OCI-LY3 (cell line): ENCODE results near the gene RNFT2.

ENCODE experiments used
- H2AFZ ChIP-seq: fragments of 200-600, 300-600 bp; shearing (Covaris generic); 2 replicates; pipeline ENCODE4 v1.6.0; 2014; ENCODE audit warnings: antibody characterized with exemption, low read depth, low read length
- H3K27ac ChIP-seq: fragments of 200-600, 300-600 bp; sonication (generic); 2 replicates; pipeline ENCODE4 v1.5.1; 2014; ENCODE audit warnings: mild to moderate bottlenecking, low read length, moderate library complexity, mixed read lengths
- H3K27me3 ChIP-seq: fragments of 200-600, 300-600 bp; sonication (generic); 2 replicates; pipeline ENCODE4 v1.6.1; 2014; ENCODE audit warnings: low read depth, low read length, mixed read lengths
- H3K36me3 ChIP-seq: fragments of 200-600, 300-600 bp; sonication (generic); replicated peaks from 2 replicates; pipeline ENCODE3; 2014; ENCODE audit warnings: low read depth, low read length, mixed read lengths
- H3K4me1 ChIP-seq: fragments of 300-600, 200-600 bp; sonication (generic); 2 replicates; pipeline ENCODE4 v1.6.1; 2014; ENCODE audit warnings: low read length, mixed read lengths
- H3K4me2 ChIP-seq: fragments of 200-600, 300-600 bp; sonication (generic); 2 replicates; pipeline ENCODE4 v1.6.1; 2014; ENCODE audit warnings: low read length, mixed read lengths
- H3K4me3 ChIP-seq: fragments of 300-600, 200-600 bp; sonication (generic); 2 replicates; pipeline ENCODE4 v1.5.1; 2014; ENCODE audit warnings: antibody characterized with exemption, mild to moderate bottlenecking, low read length, moderate library complexity
- H3K79me2 ChIP-seq: fragments of 300-600, 200-600 bp; shearing (Covaris generic); 2 replicates; pipeline ENCODE4 v1.6.1; 2014; ENCODE audit warnings: mild to moderate bottlenecking, low read length, mixed read lengths
- H3K9ac ChIP-seq: fragments of 300-600, 200-600 bp; shearing (Covaris generic); 2 replicates; pipeline ENCODE4 v1.6.0; 2014; ENCODE audit warnings: mild to moderate bottlenecking, low read length, moderate library complexity
- H3K9me3 ChIP-seq: fragments of 200-600, 300-600 bp; shearing (Covaris generic); 2 replicates; pipeline ENCODE4 v1.6.1; 2014; ENCODE audit warnings: low read length, mixed read lengths; ENCODE audit not compliant: insufficient read depth
- H4K20me1 ChIP-seq: fragments of 200-600, 300-600 bp; sonication (generic); 2 replicates; pipeline ENCODE4 v1.6.1; 2016; ENCODE audit warnings: low read length, mixed read lengths; ENCODE audit not compliant: insufficient read depth
- CTCF ChIP-seq: fragments of 200-600, 300-600 bp; sonication (generic); IDR thresholded peaks from 2 replicates; pipeline ENCODE4 v1.5.1; 2014; ENCODE audit warnings: antibody characterized with exemption, low read length, low read depth
- EZH2phosphoT487 ChIP-seq: fragments of 200-600 bp; shearing (Covaris generic); IDR thresholded peaks from 2 replicates; pipeline ENCODE4 v1.6.1; 2018; ENCODE audit warnings: antibody characterized with exemption, mixed run types, low read depth

The RNFT2 gene

GRCh38 chr12:116839287-116839830, 101.2 kb downstream of the RNFT2 start:
- Histone ChIP-seq H2AFZ (no peak overlapping the region), H3K79me2 (no peaks in the 10 kb centered on the region), H3K27ac (no peak overlapping the region), H3K27me3 (no peaks in the 10 kb centered on the region), H3K4me3 (no peak overlapping the region), H3K9me3 (no peaks in the 10 kb centered on the region), H4K20me1 (no peaks in the 10 kb centered on the region), H3K9ac (no peak overlapping the region), H3K4me1 (0 out of 2 replicates have a peak, but pooled peaks cover 3% of the 10 kb centered on the region), H3K36me3 (no peaks in the 10 kb centered on the region), H3K4me2 (no peak overlapping the region)
- TF ChIP-seq CTCF, result no peak
- TF ChIP-seq EZH2phosphoT487, result no peak

GRCh38 chr12:116843085-116843484, 105.0 kb downstream of the RNFT2 start:
- no peaks in the 10 kb centered on the region for H3K9me3 ChIP-seq
- no peaks in the 10 kb centered on the region for H3K79me2 ChIP-seq
- H3K4me1 ChIP-seq, result 0 out of 2 replicates have a peak, but pooled peaks cover 3% of the 10 kb centered on the region
- H3K4me3 ChIP-seq, result no peak overlapping the region
- no peak overlapping the region for H3K27ac ChIP-seq
- H3K9ac ChIP-seq, result no peak overlapping the region
- no peaks in the 10 kb centered on the region for H3K36me3 ChIP-seq
- no peaks in the 10 kb centered on the region for H3K27me3 ChIP-seq
- H4K20me1 ChIP-seq, result no peaks in the 10 kb centered on the region
- TF ChIP-seq EZH2phosphoT487, result no peak
- no peak for TF ChIP-seq CTCF
- H2AFZ ChIP-seq, result no peak overlapping the region
- H3K4me2 ChIP-seq, result no peak overlapping the region

- H3K4me2 ChIP-seq, result no peak overlapping the region
- no peak overlapping the region for H3K27ac ChIP-seq
- no peaks in the 10 kb centered on the region for H3K36me3 ChIP-seq
- H3K79me2 ChIP-seq, result no peaks in the 10 kb centered on the region
- no peaks in the 10 kb centered on the region for H3K27me3 ChIP-seq
- no peak overlapping the region for H2AFZ ChIP-seq
- H3K4me3 ChIP-seq, result no peak overlapping the region
- H3K4me1 ChIP-seq, result peaks cover 8% of the 10 kb centered on the region
- no peaks in the 10 kb centered on the region for H3K9me3 ChIP-seq
- no peaks in the 10 kb centered on the region for H4K20me1 ChIP-seq
- no peak overlapping the region for H3K9ac ChIP-seq
- TF ChIP-seq CTCF (no peak), EZH2phosphoT487 (no peak)
These were observed 111.1 kb downstream of the RNFT2 start for GRCh38 chr12:116849216-116849615.

- no peaks in the 10 kb centered on the region for H3K27me3 ChIP-seq
- H2AFZ ChIP-seq, result no peak overlapping the region
- no peak for TF ChIP-seq CTCF
- no peak for TF ChIP-seq EZH2phosphoT487
- no peak overlapping the region for H3K4me3 ChIP-seq
- H3K27ac ChIP-seq, result no peak overlapping the region
- no peaks in the 10 kb centered on the region for H3K79me2 ChIP-seq
- H3K36me3 ChIP-seq, result no peaks in the 10 kb centered on the region
- H3K9me3 ChIP-seq, result no peaks in the 10 kb centered on the region
- H3K4me2 ChIP-seq, result no peak overlapping the region
- no peak overlapping the region for H3K9ac ChIP-seq
- H4K20me1 ChIP-seq, result no peaks in the 10 kb centered on the region
- peaks cover 17% of the 10 kb centered on the region for H3K4me1 ChIP-seq
These were observed 114.2 kb downstream of the RNFT2 start for GRCh38 chr12:116852303-116852702.
